Thyroid gland (tissue), 4 donors: ENCODE results near the gene PHAX. TPM values are rescaled to one million over a fixed set of nuclear protein-coding genes. Genes with fewer than 3 reads are reported as not detected.

Experiments used
- DNase-seq, 2 donors: peaks; one replicate each; pipeline ENCODE4 v3.0.0-alpha.2; 2019
- H3K27ac ChIP-seq, 3 donors: fragments of 200-600 bp; sonication (generic); 1 replicate in 2 of 3; 2 replicates in 1 of 3; pipeline ENCODE4 v1.5.1; 2016 to 2019; ENCODE audit warnings: mild to moderate bottlenecking in 1 of 3, moderate library complexity in 1 of 3
- H3K27me3 ChIP-seq: fragments of 200-600 bp; sonication (generic); one replicate; pipeline ENCODE4 v1.5.1; 2019
- H3K36me3 ChIP-seq, 2 donors: fragments of 200-600 bp; sonication (generic); one replicate each; pipeline ENCODE4 v1.5.1; 2016 to 2019
- H3K4me1 ChIP-seq, 2 donors: fragments of 200-600 bp; sonication (generic); one replicate each; pipeline ENCODE4 v1.5.1; 2017 to 2019
- H3K4me3 ChIP-seq, 3 donors: fragments of 200-600 bp; sonication (generic); replicated peaks in 1 of 3; 1 replicate in 2 of 3; 2 replicates in 1 of 3; pipeline ENCODE4 v1.5.1; 2016; ENCODE audit warnings: mild to moderate bottlenecking in 1 of 3
- H3K9me3 ChIP-seq: fragments of 200-600 bp; sonication (generic); one replicate; pipeline ENCODE4 v1.5.1; 2017
- CTCF ChIP-seq, 6 experiments: fragments of 200-600 bp in 3 of 6; fragments of 450-650 bp in 3 of 6; sonication (generic) in 3 of 6; IDR thresholded peaks; one replicate each; pipeline ENCODE4 v1.5.1; 2016 to 2019; ENCODE audit warnings: antibody characterized with exemption in 6 of 6, mild to moderate bottlenecking in 2 of 6, inconsistent platforms in 1 of 6, moderate library complexity in 1 of 6
- POLR2A ChIP-seq, 2 donors: fragments of 450-650 bp; IDR thresholded peaks; one replicate each; pipeline ENCODE4 v1.6.1; 2017; ENCODE audit warnings: antibody characterized with exemption in 2 of 2, mild to moderate bottlenecking in 2 of 2, moderate library complexity in 1 of 2
- WGBS, 2 donors: methylation state at CpG; one replicate each; pipeline ENCODE4 v1.1.5; 2017; 5-methylcytosine and 5-hydroxymethylcytosine counted together
- intact Hi-C: fragments of 100-400 bp; cut with DNase I; formaldehyde crosslinking; loops from one replicate; pipeline ENCODE4 v1.15.1; 2023
- total RNA-seq, 4 donors: library from RNA; depleted of rRNA; stranded (reverse); fragments of >200 nt; gene quantifications; one replicate each; pipeline ENCODE4 v1.2.3, GENCODE V29; 2016

The PHAX gene
- total RNA-seq, 4 donors from 2014 or later = 35.2 to 42.9 (median 40.0) TPM

GRCh38 chr5:126583761-126584160 lies 17.0 kb upstream of the PHAX start:
- Histone ChIP-seq H3K9me3 (no peaks in the 10 kb centered on the region), H3K36me3 (peaks cover 0 to 35% of the 10 kb centered on the region in 2 donors), H3K27me3 (no peaks in the 10 kb centered on the region), H3K27ac (no peak overlapping the region), H3K4me3 (no peak overlapping the region), H3K4me1 (no peaks in the 10 kb centered on the region)
- DNase-seq = no peak
- intact Hi-C loops = no loop called here
- 92 to 96% methylated on average over 3 of the region's 3 CpGs for WGBS, 2 donors
- no peak for TF ChIP-seq CTCF (IDR thresholded peaks at IDR 0.05)

GRCh38 chr5:126587551-126588390 lies 13.0 kb upstream of the PHAX start:
- H3K27ac ChIP-seq = no peak overlapping the region
- peak in 1 of 2 donors; percentile 21 for DNase-seq
- 80 to 82% methylated on average over 9 of the region's 9 CpGs for WGBS, 2 donors
- H3K4me3 ChIP-seq = no peak overlapping the region
- peaks cover 0 to 15% of the 10 kb centered on the region in 2 donors for H3K36me3 ChIP-seq
- TF ChIP-seq POLR2A (IDR thresholded peaks at IDR 0.05) (no peak), CTCF (IDR thresholded peaks at IDR 0.05) (no peak)
- intact Hi-C loops = no loop called here
- H3K9me3 ChIP-seq = no peaks in the 10 kb centered on the region
- H3K4me1 ChIP-seq = no peaks in the 10 kb centered on the region
- H3K27me3 ChIP-seq = no peaks in the 10 kb centered on the region

- DNase-seq = no peak
- intact Hi-C loops = no loop called here
- no peak overlapping the region for H3K27ac ChIP-seq
- WGBS, 2 donors = 95 to 96% methylated on average over 12 to 28 of the region's 28 CpGs
- TF ChIP-seq CTCF (IDR thresholded peaks at IDR 0.05) = no peak
- TF ChIP-seq POLR2A (IDR thresholded peaks at IDR 0.05) = no peak
- no peak overlapping the region for H3K4me3 ChIP-seq
- peaks cover 0 to under 1% of the 10 kb centered on the region in 2 donors for H3K36me3 ChIP-seq
- no peaks in the 10 kb centered on the region for H3K9me3 ChIP-seq
- peaks cover 9 to 12% of the 10 kb centered on the region in 2 donors for H3K4me1 ChIP-seq
- H3K27me3 ChIP-seq = no peaks in the 10 kb centered on the region
Observed at GRCh38 chr5:126589536-126590297, 11.0 kb upstream of the PHAX start.

GRCh38 chr5:126591549-126591948 lies 9.2 kb upstream of the PHAX start:
- Histone ChIP-seq H3K9me3 (no peaks in the 10 kb centered on the region), H3K4me3 (no peak overlapping the region), H3K27ac (no peak overlapping the region), H3K36me3 (no peaks in the 10 kb centered on the region), H3K4me1 (peaks cover 9 to 12% of the 10 kb centered on the region in 2 donors), H3K27me3 (no peaks in the 10 kb centered on the region)
- no peak for DNase-seq
- 93 to 94% methylated on average over 1 of the region's 1 CpG for WGBS, 2 donors
- TF ChIP-seq POLR2A (IDR thresholded peaks at IDR 0.05) (no peak), CTCF (IDR thresholded peaks at IDR 0.05) (no peak)
- intact Hi-C loops = no loop called here
